ENCODE measurements around the gene SPN. TPM values are rescaled to one million over a fixed set of nuclear protein-coding genes. Genes with fewer than 3 reads are reported as not detected.
A peak's percentile ranks its signal among the peaks of the same experiment; 100 is the strongest.
"Not testable (repeated sequence)": the region's sequence is repeated elsewhere in the genome, so short reads cannot be mapped to it uniquely, and the experiment has no call there.

SPN gene
- total RNA-seq, 3 donors from 2014 or later, result 4.4 to 6.0 (median 4.5) TPM

DNA sequence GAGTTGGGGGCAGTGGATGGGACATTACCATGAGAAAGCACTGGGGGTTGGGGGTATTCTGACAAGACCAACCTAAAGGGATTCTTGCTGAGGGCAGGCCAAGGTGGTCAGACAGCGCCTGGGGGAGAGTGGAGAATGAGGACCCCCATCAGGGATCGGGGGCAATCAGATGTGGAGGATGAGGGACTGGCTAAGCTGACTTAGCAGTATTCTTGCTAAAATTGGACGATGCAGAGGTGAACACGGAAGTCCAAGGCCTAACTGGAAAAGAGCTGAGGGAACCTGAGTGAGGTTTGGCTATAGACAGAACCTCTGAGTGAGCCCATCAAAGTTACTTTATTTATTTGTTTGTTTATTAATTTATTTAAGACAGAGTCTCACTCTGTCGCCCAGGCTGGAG, 25.1 kb downstream of the SPN start:
- H3K9me3 ChIP-seq, result no peaks in the 10 kb centered on the region
- ATAC-seq, result no peak
- DNase-seq, result peak in 1 of 3 donors; percentile 11
- intact Hi-C loops (cut with DNase I, micrococcal nuclease), result no loop called here
- peaks cover 3% of the 10 kb centered on the region for H3K4me1 ChIP-seq (ENCODE audit: low read depth)
- no peak overlapping the region for H3K4me3 ChIP-seq
- TF ChIP-seq CTCF (IDR thresholded peaks at IDR 0.05), result no peak
- no peaks in the 10 kb centered on the region for H3K36me3 ChIP-seq (ENCODE audit: low read depth)

DNA sequence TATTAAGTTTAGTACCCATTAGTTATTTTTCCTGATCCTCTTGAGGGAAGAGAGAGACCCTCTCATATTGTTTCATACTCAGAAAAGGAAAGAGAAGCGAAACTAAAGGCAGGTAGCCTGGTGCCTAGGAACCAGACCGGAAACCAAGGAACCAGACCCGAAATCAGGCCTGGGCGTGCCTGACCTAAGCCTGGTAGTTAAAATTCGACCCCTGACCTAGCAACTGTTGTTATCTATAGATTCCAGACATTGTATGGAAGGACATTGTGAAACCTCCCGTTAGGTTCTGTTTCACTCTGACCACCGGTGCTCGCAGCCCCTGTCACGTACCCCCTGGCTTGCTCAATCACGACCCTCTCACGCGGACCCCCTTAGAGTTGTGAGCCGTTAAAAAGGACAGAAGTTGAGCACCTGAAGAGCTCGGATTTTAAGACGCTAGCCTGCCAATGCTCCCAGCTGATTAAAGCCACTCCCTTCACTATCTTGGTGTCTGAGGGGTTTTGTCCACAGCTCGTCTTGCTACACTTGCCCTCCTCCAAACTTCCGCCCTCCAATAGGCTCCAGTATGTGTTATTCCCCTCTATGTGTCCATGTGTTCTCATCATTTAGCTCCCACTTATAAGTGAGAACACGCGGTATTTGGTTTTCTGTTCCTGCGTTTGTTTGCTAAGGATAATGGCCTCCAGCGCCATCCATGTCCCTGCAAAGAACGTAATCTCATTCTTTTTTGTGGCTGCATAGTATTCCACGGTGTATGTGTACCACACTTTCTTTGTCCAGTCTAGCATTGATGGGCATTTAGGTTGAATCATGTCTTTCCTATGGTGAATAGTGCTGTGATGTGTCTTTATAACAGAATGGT, 26.7 kb downstream of the SPN start:
- peak in 1 of 3 donors; percentile 19 for DNase-seq
- ATAC-seq; intact Hi-C loops (cut with DNase I, micrococcal nuclease); H3K4me1 ChIP-seq (ENCODE audit: low read depth); H3K9me3 ChIP-seq; H3K4me3 ChIP-seq; H3K36me3 ChIP-seq (ENCODE audit: low read depth): not testable (repeated sequence)

DNA sequence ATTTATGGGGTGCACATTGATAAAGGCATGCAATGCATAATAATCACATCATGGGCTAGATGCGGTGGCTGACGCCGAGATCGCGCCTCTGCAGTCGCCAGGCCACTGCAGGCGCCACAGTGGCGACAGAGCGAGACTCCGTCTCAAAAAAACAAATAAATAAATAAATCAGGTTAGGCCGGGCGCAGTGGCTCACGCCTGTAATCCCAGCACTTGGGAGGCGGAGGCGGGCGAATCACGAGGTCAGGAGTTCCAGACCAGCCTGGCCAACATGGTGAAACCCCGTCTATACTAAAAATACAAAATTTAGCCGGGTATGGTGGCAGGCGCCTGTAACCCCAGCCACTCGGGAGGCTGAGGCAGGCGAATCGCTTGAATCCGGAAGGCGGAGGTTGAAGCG, 29.6 kb downstream of the SPN start:
- ATAC-seq; H3K9me3 ChIP-seq; H3K4me3 ChIP-seq; H3K4me1 ChIP-seq (ENCODE audit: low read depth); intact Hi-C loops (cut with DNase I, micrococcal nuclease); H3K36me3 ChIP-seq (ENCODE audit: low read depth): not testable (repeated sequence)
- peak in 1 of 3 donors; percentile 23 for DNase-seq

- intact Hi-C loops (cut with DNase I, micrococcal nuclease), result no loop called here
- peak in 2 of 3 donors; percentile 17 to 46 for DNase-seq
- H3K36me3 ChIP-seq (ENCODE audit: low read depth), result no peaks in the 10 kb centered on the region
- no peak for ATAC-seq
- H3K4me1 ChIP-seq (ENCODE audit: low read depth), result no peaks in the 10 kb centered on the region
- no peak overlapping the region for H3K4me3 ChIP-seq
- TF ChIP-seq CTCF (IDR thresholded peaks at IDR 0.05), result no peak
- no peaks in the 10 kb centered on the region for H3K9me3 ChIP-seq
These were observed 31.5 kb downstream of the SPN start for GRCh38 chr16:29694384-29695195.

DNA sequence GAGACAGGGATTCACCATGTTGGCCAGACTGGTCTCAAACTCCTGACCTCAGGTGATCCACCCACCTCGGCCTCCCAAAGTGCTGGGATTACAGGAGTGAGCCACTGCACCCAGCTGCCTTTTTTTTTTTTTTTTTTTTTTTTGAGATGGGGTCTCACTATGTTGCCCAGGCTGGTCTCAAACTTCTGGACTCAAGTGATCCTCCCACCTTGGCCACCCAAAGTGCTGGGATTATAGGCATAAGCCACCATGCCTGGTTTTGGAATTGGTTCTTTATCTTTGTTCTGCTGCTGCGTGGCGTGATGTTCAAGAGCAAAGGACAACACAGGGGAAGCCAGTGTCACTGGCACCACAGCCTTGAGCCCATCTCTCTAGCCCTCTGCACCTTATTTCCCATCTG, 32.6 kb downstream of the SPN start:
- intact Hi-C loops (cut with DNase I, micrococcal nuclease); DNase-seq: not testable (repeated sequence)

DNA sequence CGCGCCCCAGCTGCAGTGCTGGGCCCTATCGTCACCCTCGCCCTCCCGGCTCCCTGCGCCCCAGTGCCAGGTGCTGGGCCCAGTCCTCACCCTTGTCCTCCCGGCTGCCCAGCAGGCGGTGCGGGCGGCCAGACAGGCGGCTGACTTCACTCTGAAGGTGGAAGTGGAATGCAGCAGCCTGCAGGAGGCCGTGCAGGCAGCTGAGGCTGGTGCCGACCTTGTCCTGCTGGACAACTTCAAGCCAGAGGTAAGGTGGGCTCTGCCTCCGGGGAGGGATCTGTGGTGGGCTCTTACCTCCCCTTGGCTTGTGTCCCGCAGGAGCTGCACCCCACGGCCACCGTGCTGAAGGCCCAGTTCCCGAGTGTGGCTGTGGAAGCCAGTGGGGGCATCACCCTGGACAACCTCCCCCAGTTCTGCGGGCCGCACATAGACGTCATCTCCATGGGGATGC, 33.9 kb downstream of the SPN start:
- no peak for TF ChIP-seq CTCF (IDR thresholded peaks at IDR 0.05)
- Histone ChIP-seq H3K4me3 (no peak overlapping the region), H3K4me1 (ENCODE audit: low read depth) (no peaks in the 10 kb centered on the region), H3K9me3 (no peaks in the 10 kb centered on the region), H3K36me3 (ENCODE audit: low read depth) (no peaks in the 10 kb centered on the region)
- peak in 1 of 3 donors; percentile 45 for DNase-seq
- ATAC-seq, result no peak
- intact Hi-C loops (cut with DNase I, micrococcal nuclease), result no loop called here

More for the DNA sequence above, 32.6 kb downstream of the SPN start:
- ATAC-seq; H3K4me1 ChIP-seq (ENCODE audit: low read depth); H3K4me3 ChIP-seq; H3K36me3 ChIP-seq (ENCODE audit: low read depth); H3K9me3 ChIP-seq: not testable (repeated sequence)

DNA sequence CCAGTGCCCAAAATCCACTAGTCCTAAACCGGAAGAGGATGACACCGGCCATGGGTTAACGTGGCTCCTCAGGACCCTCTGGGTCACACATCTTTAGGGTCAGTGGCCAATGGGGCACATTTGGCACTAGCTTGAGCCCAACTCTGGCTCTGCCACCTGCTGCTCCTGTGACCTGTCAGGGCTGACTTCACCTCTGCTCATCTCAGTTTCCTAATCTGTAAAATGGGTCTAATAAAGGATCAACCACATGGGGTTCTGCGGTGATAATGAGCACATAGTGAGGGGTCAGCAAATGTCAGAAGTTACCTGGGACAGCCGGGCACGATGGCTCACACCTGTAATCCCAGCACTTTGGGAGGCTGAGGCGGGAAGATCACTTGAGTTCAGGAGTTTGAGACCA, 34.3 kb downstream of the SPN start:
- intact Hi-C loops (cut with DNase I, micrococcal nuclease), result no loop called here
- H3K9me3 ChIP-seq, result no peaks in the 10 kb centered on the region
- H3K4me3 ChIP-seq, result no peak overlapping the region
- ATAC-seq (no peak), DNase-seq (no peak)
- no peak for TF ChIP-seq CTCF (IDR thresholded peaks at IDR 0.05)
- H3K4me1 ChIP-seq (ENCODE audit: low read depth), result no peaks in the 10 kb centered on the region
- no peaks in the 10 kb centered on the region for H3K36me3 ChIP-seq (ENCODE audit: low read depth)

Data from mucosa of descending colon (tissue), 3 donors.